IPS-11a (cell line): ENCODE results near the gene BRD2.

ENCODE experiments used
- H3K4me3 ChIP-seq: one replicate; pipeline ENCODE4 v1.5.1; 2013; ENCODE audit warnings: low read depth, low read length, control low read depth

BRD2 gene

GRCh38 chr6:32947552-32948465 is 20.6 kb upstream of the BRD2 start:
- no peak overlapping the region for H3K4me3 ChIP-seq

DNA sequence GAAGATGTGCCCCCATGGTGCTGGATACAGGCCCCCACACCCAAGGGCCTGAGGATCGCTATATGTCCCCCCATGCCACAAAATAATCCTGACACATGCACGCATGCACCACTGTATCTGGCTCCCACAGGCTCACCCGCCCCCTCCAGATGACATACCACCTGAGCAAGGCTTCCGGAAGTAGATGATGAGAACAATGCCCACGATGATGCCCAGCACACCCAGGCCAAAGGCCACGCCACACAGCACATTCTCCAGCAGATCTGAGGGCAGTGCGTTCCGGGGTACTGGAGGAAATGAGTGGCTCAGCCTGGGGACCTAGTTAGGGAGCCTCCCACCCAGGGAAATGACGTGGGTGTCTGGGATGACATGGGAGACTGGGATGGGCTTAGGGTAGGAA is 19.3 kb upstream of the BRD2 start:
- H3K4me3 ChIP-seq: no peak overlapping the region

GRCh38 chr6:32950010-32950409 is 18.4 kb upstream of the BRD2 start:
- H3K4me3 ChIP-seq: no peak overlapping the region

- H3K4me3 ChIP-seq: no peak overlapping the region
Measured at GRCh38 chr6:32950449-32950848, 17.9 kb upstream of the BRD2 start.

DNA sequence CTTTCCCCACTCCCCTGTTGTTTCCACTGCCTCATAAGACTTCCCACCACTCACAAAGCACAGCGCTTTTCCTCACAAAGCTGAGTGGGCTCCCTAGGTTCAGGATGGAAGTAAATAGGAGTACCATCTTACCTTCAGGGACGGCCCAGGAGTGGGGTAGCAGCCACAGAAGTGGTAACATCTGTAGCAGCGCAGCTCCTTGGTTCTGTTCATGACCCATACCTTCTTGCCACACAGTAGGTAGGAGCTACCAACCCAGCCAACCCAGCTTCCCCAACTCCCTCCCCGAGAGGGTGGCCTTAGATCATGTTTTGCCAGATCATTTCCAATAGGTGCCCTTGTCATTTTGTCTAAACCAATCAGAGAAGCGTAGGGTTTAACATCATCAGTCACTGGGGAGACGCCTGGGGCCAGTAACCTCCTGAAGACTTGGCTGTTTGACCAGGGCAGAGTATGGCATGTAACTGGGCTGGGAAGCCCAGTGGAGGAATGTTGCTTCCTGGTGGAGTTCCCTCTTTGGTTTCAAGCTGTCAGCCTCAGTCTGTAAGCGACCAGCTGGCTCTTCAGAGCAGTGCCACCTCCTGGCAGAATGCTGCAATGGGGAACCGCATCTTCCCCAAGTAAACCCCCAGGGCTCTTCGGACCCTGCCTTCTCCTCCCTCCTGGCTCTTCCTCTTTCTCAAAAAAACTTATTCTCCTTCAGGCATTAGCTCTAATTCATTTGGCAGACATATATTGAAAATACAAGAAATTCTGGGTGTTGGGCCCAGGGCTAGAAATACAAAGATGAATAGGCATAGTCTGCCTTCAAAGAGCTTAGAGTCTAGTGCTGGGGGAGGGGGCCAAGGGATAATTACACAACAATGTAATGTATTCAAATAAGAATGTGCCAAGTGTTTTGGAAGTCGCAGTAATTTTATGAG is 15.3 kb upstream of the BRD2 start, which contains the start of gene HLA-DMA:
Gene HLA-DMA (minus strand): TSS at position 281 of the 923 bp plus-strand sequence. CDS start 61 bp downstream, at position 220.
- no peak within 1 kb of the TSS for H3K4me3 ChIP-seq

- H3K4me3 ChIP-seq: no peak overlapping the region
Measured at GRCh38 chr6:32953775-32954174, 14.6 kb upstream of the BRD2 start.

- no peak overlapping the region for H3K4me3 ChIP-seq
Measured at GRCh38 chr6:32954267-32954666, 14.1 kb upstream of the BRD2 start.

DNA sequence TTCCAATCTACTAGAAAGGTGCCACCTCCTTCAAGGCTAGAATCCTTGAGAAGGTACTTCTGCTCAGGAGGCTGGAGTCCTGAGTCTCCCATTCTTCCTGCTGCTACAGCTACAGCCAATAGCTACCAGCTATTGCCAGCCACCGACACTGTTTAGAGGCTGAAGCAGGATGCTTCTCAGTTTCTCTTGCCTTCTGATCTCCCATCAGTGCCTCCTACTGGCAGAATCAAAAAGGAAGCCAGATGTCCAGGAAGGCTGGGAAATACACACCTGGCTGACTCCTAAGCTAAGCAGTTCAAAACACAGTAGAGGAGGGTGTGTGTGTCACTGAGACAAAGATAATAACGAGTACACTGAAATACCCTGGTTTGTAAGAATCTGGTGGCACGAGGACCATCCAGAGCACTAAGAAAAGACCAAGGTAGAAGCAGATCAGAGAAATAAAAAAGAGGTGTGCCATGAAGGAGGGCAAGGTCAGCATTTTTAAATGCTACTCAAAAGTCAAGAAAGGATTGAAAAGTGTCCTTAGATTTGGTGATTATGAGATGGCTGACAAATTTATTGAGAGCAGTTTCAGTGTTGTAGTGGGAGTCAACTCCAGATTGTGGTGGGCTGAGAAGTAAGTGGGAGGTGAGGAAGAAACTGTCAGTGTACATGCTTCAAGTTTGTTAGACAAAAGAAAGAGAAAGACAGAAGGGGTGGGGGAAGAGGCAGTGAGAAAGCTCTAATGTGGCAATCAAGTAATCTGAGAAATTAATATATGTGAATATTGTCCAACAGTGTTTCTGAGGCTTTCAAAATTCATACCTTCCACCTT is 13.2 kb upstream of the BRD2 start:
- no peak overlapping the region for H3K4me3 ChIP-seq

DNA sequence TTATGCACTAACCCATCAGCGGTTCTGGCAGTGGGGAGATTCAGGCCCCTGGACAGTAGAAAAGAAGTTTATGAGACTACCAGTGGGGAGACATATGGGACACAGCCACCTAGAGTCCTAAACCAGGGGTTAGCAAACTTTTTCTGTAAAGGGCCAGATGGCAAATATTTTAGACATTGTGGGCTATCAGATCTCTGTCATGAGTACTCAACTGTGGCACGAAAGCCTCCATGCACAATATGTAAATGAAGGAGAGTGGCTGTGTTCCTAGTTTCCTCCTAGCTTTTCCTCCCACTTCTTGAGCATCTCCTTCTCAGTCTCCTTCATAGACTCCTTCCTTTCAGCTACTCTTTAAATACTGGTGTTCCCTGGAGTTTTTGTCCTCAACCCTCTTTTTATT is 12.2 kb upstream of the BRD2 start:
- H3K4me3 ChIP-seq: no peak overlapping the region

- no peak overlapping the region for H3K4me3 ChIP-seq
Measured at GRCh38 chr6:32960563-32960962, 7.8 kb upstream of the BRD2 start.

- no peak overlapping the region for H3K4me3 ChIP-seq
Measured at GRCh38 chr6:32962213-32962826, 6.1 kb upstream of the BRD2 start.

DNA sequence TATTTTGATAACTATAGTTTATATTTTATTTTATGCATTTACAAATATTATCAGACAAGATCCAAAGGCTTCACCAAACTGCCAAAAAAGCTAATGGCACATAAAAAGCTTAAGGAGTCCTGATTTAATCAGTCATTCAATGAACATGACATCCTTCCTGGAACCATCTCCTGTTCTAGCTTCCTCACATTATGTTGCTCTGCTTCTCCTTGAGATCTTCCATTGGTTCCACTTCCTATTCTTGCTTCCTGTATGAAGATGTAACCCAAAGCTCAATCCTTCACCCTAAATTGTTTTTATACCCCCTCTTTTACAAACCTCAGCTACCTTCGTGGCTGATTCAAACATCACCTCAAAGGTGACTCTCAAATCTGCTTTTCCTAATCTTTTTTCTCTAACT is 4.5 kb upstream of the BRD2 start:
- no peak overlapping the region for H3K4me3 ChIP-seq

- no peak overlapping the region for H3K4me3 ChIP-seq
Measured at GRCh38 chr6:32964776-32965175, 3.6 kb upstream of the BRD2 start.

- peak overlapping the region; percentile 80 for H3K4me3 ChIP-seq
Measured at GRCh38 chr6:32967151-32968091, 973 bp upstream of the BRD2 start.

GRCh38 chr6:32968867-32969684 is 682 bp downstream of the BRD2 start:
- H3K4me3 ChIP-seq: peak overlapping the region; percentile 84

- H3K4me3 ChIP-seq: peak overlapping the region; percentile 84
Measured at GRCh38 chr6:32969685-32970412, 1.5 kb downstream of the BRD2 start.

DNA sequence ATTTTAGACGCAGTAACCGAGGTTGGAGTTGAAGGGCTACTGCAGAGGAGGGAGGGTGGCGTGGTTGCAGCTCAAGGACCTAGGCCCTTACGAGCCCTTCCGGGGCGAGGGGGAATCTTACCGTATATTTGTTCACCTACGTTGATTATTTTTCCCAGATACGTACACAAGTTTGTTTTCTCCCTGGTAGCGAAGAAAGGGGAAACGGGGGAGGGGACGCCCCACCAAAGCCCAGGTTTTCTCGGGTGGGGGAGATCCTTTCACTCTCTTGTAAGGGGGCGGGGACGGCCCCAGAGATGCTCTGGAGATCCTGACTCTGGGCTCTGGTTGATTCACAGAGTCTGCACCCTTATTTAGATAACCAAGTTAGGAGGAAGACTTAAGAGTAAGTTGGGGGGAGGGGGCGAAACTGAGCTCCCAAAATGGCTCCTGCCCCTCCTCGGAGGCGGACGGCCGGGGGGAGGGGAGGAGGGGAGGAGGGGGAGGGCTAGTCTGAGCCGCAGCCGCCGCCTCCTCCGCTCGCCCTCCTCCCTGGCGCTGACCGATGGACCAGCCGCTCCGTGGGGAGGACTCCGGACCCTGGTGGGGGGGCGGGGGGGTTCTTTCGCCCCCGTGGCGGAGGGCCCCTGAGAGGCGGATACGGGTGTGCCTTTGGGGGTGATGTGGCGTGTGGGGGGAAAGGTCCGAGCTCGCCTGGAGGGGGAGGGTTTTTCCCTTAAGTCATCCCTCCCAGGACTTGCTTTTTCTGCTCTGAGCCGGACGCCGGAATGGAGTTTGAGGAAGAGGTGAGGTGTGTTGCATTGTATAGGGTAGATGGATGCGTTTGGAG is 2.2 kb downstream of the BRD2 start:
- peak overlapping the region; percentile 95 for H3K4me3 ChIP-seq
